HG02588 (cell line): ENCODE measurements around the gene KNDC1.
"Not testable (repeated sequence)": the region's sequence is repeated elsewhere in the genome, so short reads cannot be mapped to it uniquely, and the experiment has no call there.

ENCODE experiments used
- ATAC-seq: cut with Tn5 transposase; IDR thresholded peaks from one replicate; pipeline ENCODE4 v1.9.1; 2021; ENCODE audit warnings: mild to moderate bottlenecking, moderate library complexity; ENCODE audit not compliant: unreplicated experiment

KNDC1 gene, protein sequence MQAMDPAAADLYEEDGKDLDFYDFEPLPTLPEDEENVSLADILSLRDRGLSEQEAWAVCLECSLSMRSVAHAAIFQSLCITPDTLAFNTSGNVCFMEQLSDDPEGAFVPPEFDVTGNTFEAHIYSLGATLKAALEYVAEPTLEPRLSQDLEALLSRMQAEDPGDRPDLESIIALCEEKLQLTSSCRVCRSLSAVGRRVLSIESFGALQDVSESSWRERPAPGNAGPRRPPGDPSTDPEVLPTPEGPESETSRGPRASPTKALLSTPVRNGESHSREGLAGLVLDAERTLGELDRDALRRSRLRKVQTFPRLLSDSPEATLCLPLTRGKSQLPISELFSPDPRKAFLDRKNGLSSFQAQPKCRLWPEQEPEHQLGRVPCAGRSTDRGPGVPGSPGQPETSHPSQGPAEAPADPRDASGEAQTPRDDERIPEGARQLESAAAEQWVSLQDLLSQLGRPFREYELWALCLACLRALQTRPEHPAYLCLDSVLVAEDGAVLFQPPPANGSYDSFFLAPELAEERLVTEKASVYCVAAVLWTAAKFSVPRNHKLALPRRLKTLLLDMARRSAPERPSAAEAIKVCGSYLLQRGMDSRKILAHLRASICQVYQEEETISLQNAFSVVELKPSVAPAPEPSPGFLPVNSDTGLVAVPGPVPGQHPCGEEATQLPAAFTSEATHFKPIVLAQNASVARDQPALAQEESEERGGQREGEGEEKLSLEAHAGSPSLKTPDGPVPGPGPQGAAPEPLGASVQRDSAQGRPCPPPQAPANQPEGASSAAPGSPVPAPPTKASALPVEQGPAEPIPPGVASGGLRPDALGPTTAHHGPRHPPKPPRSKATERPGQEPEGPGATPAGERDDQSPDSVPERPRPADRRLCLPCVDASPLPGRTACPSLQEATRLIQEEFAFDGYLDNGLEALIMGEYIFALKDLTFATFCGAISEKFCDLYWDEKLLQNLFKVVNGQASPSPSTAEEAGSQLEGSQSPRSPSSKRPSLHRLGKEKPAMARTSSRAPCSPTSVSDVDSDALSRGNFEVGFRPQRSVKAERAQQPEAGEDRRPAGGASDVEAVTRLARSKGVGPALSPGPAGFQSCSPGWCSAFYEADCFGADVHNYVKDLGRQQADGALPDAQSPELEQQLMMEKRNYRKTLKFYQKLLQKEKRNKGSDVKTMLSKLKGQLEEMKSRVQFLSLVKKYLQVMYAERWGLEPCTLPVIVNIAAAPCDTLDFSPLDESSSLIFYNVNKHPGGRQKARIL (N-terminal part only)

DNA sequence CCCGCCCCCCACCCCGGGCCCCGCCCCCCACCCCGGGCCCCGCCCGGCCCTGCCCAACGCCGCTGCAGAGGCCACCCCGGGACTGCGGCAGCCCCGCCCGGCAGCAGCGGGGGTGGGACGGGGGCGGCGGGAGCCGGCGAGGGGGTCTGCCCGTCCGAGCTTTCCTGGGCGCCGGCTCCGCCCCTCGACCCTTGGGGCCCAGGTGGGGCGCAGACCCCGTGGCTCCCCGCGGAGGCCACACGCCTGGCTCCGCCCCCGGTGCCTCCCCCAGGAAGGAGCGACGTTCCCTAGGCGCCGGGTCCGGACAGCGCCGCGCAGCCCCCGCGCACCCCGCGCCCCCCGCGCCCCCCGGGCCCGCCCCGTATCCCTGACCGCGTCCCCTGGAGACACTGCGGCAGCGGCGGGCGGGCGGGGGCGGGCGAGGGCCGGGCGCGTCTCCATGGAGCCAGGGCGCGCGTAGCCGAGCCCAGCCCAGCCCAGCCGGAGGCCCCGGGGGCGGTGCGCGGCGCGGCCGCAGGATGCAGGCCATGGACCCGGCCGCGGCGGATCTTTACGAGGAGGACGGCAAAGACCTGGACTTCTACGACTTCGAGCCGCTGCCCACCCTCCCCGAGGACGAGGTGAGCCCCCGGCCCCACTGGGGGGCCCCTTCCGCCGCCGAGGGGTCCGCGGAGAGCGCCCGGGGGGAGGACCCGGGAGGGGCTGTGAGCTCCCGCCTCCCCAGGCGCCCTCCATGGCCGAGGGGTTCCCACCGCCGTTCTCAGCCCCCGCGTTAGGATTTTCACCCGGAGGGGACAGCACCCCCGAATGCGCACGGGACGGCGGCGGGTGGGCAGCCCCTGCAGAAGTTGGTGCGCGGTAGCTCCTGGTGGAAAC lies at the start of gene KNDC1:
TSS of gene KNDC1 (plus strand) at position 270 of the 876 bp plus-strand sequence. CDS start at position 519, 249 bp downstream.
- ATAC-seq = no peak

DNA sequence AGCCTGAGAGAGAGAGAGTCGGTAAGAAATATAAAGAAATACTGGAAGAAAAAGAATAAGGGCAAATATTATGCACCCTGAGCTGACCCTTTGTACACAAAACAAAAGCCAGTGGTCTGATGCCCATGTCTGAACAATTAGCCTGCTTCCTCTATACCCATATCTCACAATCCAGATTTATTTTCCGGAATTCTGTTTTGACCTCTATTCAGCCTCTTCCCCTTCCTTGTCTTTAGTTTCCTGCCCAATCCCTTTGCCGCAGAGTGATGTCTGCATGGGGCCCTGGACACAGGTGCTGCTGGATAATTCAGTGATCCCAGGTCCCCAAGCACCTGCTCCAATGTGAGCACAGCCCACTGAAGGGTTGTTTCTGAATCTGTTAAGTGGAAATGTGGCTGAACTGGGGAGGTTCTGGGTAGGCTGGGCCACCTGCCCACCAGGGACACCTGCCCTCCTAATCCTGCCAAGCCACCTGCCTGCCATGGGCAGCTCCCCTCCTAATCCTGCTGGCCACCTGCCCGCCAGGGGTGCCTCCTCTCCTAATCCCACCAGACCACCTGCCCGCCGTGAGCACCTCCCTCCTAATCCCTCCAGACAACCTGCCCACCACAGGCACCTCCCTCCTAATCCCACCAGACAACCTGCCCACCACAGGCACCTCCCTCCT lies 49.3 kb upstream of the KNDC1 start:
- ATAC-seq = no peak

DNA sequence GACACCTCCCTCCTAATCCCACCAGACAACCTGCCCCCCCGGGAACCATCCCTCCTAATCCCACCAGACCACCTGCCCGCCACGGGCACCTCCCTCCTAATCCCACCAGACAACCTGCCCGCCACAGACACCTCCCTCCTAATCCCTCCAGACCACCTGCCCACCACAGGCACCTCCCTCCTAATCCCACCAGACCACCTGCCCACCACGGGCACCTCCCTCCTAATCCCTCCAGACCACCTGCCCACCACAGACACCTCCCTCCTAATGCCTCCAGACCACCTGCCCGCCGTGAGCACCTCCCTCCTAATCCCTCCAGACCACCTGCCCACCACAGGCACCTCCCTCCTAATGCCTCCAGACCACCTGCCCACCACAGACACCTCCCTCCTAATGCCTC lies 48.4 kb upstream of the KNDC1 start:
- not testable (repeated sequence) for ATAC-seq

DNA sequence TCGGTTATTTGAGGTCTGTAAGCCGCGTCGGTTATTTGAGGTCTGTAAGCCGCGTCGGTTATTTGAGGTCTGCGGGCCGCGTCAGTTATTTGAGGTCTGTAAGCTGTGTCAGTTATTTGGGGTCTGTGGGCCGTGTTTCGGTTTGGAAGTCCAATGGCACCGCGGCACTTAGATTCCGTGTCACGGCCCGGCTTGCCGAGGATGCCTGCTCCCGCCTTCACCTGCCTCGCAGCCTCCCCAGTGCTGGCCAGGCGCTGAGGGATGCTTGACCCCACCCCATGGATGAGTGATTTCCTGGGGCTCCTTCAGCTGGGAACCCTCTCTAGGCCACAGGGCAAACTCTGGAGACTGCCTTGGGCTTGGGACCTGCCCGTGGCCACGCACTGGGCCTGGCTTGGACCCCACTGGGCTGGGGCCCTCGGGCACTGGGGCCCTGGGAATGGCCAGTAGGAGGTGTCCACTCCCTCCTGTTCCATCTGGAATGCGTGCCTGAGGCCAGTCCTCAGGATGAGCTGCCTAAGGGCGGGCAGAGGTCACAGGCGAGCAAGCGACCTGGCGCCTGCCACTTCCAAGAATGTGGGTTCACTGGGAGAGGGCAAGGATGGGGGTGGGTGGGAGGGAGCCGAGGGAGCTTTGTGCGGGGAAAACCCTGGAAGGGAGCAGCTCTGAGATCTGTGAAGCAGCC lies 46.7 kb upstream of the KNDC1 start:
- ATAC-seq = no peak

DNA sequence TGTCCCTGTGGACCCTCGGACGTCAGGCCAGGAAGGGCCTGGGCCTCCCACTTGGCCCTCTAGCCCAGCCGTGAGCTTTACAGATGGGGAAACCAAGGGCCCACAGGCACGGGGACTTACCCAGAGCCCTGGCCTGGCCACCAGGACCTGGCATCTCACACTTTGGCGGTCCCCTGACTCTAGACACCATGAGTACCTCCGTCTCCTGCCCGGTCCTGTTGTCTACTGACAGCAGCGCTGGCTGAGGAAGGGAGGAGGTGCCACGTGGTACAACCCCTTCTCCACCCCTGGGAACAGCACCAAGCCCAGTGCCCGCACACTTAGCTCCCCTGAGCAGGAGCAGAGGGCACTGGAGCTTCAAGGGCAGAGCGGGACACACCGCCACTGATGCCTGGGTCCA lies 46.2 kb upstream of the KNDC1 start:
- ATAC-seq = no peak

DNA sequence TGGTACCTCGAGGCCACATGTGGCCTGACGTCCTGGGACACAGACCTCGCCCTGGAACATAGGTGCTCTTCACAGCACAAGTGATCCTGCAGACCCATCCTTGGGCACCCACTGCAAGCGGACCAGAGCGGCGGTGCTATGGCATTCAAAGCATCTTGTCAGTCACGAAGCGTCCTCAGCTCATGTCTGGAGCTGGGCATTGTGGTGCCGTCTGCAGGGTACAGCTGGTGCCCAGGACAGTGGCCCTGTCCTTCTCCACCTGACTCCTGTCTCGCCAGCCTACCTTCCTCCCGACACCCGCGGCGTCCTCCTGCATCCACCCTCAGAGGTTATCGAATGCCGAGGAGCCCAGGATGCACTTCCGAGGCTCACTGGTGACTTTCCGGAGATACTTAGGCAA lies 45.8 kb upstream of the KNDC1 start:
- no peak for ATAC-seq

DNA sequence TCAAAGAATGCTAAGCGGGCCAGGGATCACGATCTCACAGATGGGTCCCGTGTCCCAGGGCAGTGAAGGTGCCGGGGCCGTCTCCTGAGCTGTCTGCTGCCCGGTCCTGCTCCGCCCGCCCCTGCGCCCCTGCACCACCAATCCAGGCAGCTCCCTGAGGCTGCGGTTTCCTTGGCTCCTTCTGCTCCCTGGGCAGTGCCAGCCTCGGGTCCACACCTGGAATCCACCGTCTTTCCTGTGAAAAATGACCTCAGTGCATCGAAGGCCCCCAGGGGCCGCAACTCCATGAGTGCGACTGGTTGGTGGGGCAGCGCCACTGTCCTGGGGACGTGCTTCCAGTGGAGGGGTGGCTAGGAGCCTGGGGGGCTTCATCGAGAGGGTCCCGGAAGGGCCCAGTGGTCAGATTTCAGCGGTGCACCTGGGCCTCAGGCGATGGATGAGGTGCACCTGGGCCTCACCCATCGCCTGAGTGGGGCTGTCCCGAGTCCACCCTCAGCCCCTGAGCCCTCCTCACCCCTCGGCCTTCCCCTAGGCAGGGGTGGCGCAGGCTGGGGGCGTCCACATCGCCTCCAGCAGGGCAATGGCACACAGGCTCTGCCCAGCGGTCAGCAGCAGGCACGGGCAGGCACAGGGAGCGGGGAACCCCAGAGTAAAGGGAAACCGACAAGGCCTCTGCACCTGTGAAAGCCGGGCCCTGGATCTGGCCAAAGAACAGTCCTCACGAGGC lies 45.1 kb upstream of the KNDC1 start:
- no peak for ATAC-seq

DNA sequence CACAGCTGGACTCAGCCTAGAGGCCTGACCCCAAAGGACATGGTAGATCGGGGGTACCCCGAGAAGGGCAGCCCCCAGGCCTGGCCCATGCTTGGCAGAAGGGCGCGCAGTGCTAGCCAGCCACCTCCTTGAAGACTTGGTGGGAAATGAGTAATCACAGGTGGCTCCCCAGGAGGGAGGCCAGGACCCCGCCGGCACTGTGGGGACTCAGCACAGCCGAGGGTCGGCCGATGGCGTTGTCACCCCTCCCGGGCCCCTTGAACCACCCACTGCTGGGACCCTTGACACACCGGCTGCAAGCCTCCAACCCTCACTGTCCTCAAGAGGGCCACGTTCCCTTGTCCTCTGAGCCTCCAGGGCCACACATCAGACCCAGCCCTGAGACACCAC lies 44.6 kb upstream of the KNDC1 start:
- no peak for ATAC-seq

DNA sequence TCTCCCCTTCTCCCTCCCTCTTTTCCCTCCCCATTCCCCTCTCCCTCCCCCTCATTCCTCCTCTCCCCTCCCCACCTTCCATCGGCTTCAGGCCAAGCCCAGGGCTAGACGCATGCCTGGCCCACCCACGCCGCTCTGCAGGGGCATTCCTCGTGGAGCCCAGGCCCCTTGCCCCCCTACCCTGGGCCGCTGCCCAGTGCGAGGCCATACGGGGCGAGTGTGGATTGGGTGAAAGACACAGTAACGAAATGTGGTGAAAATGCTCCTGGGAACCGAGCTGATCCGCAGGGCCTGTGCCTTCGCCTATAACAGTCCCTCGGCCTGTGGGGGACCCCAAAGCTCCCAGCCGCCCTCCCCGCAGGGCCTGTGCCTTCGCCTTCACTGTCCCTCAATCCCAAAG lies 44.0 kb upstream of the KNDC1 start:
- no peak for ATAC-seq

DNA sequence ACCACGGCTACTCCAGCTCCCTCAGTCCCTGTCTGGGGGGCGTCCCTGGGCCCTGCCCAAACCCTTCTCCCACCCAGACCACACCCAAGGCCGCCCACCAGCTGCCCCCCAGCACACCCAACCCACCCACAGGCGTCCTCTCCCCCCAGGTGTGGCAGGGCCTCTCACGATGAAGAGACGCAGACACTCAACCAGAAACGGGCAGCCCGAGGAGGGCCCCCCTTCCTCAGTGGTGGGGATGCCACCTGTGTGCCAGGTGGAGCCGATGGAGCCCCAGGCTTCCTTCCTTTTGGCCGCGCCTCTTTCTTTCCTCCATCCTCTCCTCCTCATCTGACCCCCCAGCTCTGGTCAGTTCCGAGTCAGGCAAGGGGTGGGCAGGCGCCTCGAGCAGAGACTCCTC lies 43.6 kb upstream of the KNDC1 start:
- no peak for ATAC-seq

DNA sequence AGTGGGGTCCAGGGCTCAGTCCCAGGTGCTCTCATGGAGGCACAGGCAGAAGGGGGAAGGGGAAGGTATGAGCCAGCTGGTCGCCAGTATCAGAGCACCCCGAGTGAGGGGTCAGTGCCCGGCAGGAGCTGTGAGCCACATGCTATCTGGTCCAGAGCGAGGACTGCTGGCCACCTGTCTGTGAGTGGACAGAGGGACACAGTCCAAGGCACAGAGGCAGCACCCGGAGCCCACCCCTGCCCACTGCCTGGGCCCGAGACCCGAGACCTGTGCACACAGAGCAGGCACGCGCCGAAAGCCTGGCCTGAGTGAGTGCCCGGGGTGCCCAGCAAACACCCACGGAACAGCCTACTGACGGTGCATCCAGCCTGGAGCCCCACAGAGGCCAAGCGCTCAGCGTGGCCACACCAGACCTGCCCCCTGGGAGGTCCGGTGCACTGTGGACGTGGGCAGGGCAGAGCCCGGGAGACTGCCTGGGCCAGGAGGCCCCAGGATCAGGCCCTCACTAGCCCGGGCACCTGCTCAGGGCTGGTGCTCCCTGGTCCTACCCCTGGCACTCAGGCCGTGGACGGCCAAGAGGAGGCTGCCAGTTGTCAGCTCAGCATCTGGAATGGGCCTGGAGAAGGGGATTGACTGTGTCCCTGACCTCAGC lies 42.9 kb upstream of the KNDC1 start:
- ATAC-seq = no peak

DNA sequence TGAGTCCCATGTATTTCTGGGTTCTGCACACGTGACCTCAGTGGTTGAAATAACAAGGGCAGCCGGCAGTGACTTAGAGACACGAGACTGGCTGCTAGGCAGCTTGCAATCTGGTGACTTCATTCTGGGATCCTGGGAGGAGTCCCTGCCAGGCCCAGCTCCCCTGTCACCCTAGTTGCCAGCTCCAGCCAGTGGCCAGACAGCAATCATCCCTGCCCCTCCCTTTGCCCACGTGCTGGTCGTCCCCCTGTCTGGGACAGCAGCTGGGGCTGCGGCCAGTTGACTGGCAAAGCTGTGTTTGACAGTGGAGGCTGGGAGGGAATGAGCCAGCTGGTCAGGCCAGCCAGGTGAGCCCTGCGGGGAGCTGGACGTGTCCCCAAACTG lies 42.3 kb upstream of the KNDC1 start:
- no peak for ATAC-seq

DNA sequence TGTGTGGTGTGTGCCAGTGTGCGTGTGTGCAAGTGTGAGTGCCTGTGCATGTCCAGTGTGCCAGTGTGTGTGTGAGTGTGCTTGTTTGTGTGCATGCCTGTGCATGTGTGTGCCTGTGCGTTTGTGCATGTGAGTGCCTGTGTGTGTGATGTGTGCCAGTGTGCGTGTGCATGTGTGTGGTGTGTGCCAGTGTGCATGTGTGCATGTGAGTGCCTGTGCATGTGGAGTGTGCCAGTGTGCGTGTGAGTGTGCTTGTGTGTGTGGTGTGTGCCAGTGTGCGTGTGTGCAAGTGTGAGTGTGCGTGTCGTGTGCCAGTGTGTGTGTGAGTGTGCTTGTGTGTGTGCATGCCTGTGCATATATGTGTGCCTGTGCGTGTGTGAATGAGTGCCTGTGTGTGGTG lies 38.5 kb upstream of the KNDC1 start:
- no peak for ATAC-seq

DNA sequence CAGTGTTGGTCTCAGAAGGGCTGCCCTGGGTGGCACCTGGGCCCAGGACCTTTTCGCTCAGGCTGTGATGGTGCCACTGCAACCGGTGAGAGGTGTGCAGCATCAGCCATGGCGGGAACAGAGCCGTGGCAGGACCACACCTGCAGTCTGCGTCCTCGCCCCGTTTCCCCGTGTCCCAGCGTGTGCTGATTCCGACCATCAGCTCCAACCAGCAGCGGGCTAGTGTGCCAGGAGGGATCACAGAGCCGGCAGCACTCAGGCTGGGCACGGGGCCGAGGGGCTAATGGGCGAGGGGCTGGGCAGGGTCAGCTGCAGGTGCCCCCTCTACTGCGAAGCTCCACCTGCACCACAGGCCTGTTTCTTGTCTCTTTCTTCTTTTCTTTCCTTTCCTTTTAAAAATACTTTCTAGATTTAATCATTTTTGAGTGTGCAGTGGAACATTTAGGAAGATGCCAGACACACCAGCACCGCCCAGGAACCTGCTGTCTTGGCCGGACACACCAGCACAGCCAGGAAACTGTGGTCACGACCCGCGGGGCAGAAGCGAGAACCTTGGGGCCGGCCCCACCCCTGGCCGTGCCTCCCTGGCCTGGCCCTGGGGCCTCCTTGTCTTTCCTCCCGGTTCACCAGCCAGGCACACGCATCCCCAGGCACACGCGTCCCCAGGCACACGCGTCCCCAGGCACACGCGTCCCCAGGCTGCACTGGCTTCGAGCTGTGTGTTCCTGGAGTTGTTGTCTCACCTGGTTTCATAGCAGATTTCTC lies 37.7 kb upstream of the KNDC1 start:
- no peak for ATAC-seq

DNA sequence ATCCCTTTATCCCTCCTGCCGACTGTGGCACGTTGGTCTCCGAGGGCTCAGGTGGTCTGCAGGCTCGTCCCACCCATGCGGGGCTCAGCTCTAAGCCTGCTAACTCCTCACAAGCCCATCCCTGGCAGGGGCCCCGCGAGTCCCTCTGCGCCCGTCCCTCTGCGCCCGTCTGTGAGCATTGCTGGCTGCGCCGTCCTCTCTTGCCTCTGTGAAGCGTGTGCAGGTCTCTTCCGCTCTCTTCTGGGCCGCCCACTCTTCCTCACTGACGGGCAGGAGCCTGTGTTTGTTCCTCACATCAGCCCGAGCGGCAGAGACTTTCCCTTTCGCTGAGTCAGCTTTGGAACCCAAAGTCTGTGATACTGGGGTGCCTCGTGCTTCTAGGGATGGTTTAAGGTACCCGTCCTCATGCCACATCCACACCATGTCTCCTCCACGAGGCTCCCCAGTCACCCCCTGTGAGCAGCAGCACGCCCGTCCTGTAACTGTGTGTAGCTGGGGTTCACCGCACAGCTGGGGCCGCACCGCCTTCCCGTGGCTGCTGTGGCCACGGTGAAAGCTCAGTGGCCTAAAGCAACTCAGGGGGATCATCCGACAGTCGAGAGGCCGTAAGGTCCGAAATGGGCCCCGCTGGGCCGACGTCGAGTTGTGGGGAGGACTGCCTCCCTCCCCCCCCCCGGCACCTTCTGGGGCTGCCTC lies 36.8 kb upstream of the KNDC1 start:
- ATAC-seq = no peak

DNA sequence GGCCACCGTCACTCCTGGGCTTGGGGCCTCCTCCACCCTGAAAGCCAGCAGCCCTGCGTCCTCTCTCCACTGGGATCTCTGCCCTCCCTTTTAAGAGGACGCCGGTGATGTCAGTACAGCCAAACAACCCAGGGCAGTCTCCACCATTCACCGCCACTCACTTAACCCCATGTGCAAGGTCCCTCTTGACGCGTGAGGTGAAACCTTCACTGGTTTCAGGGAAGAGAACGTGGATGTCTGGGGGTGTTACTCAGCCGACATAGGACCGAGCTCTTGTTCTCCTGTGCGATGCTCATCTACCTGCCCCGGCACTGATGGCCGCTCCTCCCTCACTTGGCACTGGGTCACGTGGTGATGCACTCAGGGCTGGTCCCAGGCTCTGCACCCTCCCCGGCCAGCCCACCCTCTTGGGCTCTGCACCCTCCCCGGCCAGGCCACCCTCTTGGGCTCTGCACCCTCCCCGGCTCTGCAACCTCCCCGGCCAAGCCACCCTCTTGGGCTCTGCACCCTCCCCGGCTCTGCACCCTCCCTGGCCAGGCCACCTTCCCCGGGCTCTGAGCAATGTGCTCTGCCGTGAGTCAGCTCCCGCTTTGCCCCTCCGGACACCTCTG lies 36.2 kb upstream of the KNDC1 start:
- no peak for ATAC-seq
